A204.1 (cell line): ENCODE data around the gene NADK.
"Not testable (repeated sequence)": the region's sequence is repeated elsewhere in the genome, so short reads cannot be mapped to it uniquely, and the experiment has no call there.

Experiments
- FAIRE-seq: peaks from 2 replicates; lab custom pipeline; 2012; peaks lifted over from hg19 to GRCh38; lab: Jason Lieb, UNC

NADK gene

GRCh38 chr1:1703796-1704195 lies 74.5 kb downstream of the NADK start:
- no peak for FAIRE-seq

- not testable (repeated sequence) for FAIRE-seq
Measured at GRCh38 chr1:1702506-1702905, 75.8 kb downstream of the NADK start.
